Duodenal mucosa (tissue), 2 donors: ENCODE measurements around the gene TMEM255B.

Source experiments
- H3K27ac ChIP-seq: one replicate; pipeline ENCODE4 v1.7.0; 2013; ENCODE audit warnings: low read depth, low read length
- H3K27me3 ChIP-seq, 2 donors: one replicate each; pipeline ENCODE4 v1.7.0; 2013; ENCODE audit warnings: low read length in 2 of 2, control low read depth in 1 of 2; ENCODE audit not compliant: insufficient read depth in 2 of 2, control insufficient read depth in 1 of 2
- H3K36me3 ChIP-seq, 2 donors: one replicate each; pipeline ENCODE4 v1.7.0; 2013; ENCODE audit warnings: low read length in 2 of 2, control low read depth in 1 of 2; ENCODE audit not compliant: insufficient read depth in 2 of 2, control insufficient read depth in 1 of 2
- H3K4me1 ChIP-seq, 2 donors: one replicate each; pipeline ENCODE4 v1.7.0; 2013; ENCODE audit warnings: low read length in 2 of 2, control low read depth in 1 of 2; ENCODE audit not compliant: insufficient read depth in 2 of 2, control insufficient read depth in 1 of 2
- H3K4me3 ChIP-seq, 2 donors: one replicate each; pipeline ENCODE4 v1.7.0; 2013; ENCODE audit warnings: low read length in 2 of 2, low read depth in 1 of 2
- H3K9ac ChIP-seq, 2 donors: one replicate each; pipeline ENCODE4 v1.7.0; 2013; ENCODE audit warnings: low read length in 2 of 2, low read depth in 1 of 2
- H3K9me3 ChIP-seq, 2 donors: one replicate each; pipeline ENCODE4 v1.7.0; 2013; ENCODE audit warnings: low read length in 2 of 2, control low read depth in 1 of 2; ENCODE audit not compliant: control insufficient read depth in 1 of 2

The TMEM255B gene

GRCh38 chr13:113776231-113777125 is 17.5 kb downstream of the TMEM255B start:
- H3K27me3 ChIP-seq = peaks cover 4 to 14% of the 10 kb centered on the region in 2 donors
- H3K4me3 ChIP-seq = no peak overlapping the region
- no peaks in the 10 kb centered on the region for H3K36me3 ChIP-seq
- H3K27ac ChIP-seq = no peak overlapping the region
- no peaks in the 10 kb centered on the region for H3K4me1 ChIP-seq
- H3K9ac ChIP-seq = no peak overlapping the region
- no peaks in the 10 kb centered on the region for H3K9me3 ChIP-seq

- Histone ChIP-seq H3K9me3 (no peaks in the 10 kb centered on the region), H3K4me1 (no peaks in the 10 kb centered on the region), H3K27ac (no peak overlapping the region), H3K27me3 (peaks cover 4 to 14% of the 10 kb centered on the region in 2 donors), H3K4me3 (no peak overlapping the region), H3K36me3 (no peaks in the 10 kb centered on the region), H3K9ac (no peak overlapping the region)
Measured at GRCh38 chr13:113777311-113778260, 18.6 kb downstream of the TMEM255B start.

GRCh38 chr13:113781571-113781970 is 22.5 kb downstream of the TMEM255B start:
- Histone ChIP-seq H3K27ac (no peak overlapping the region), H3K9me3 (no peaks in the 10 kb centered on the region), H3K4me1 (no peaks in the 10 kb centered on the region), H3K27me3 (peaks cover 4 to 11% of the 10 kb centered on the region in 2 donors), H3K9ac (no peak overlapping the region), H3K4me3 (no peak overlapping the region), H3K36me3 (no peaks in the 10 kb centered on the region)

- peaks cover 0 to 7% of the 10 kb centered on the region in 2 donors for H3K27me3 ChIP-seq
- H3K36me3 ChIP-seq = no peaks in the 10 kb centered on the region
Measured at GRCh38 chr13:113782472-113782871, 23.4 kb downstream of the TMEM255B start.

GRCh38 chr13:113783200-113783881 is 24.3 kb downstream of the TMEM255B start:
- Histone ChIP-seq H3K4me1 (no peaks in the 10 kb centered on the region), H3K27ac (no peak overlapping the region), H3K27me3 (no peaks in the 10 kb centered on the region), H3K36me3 (no peaks in the 10 kb centered on the region), H3K9me3 (no peaks in the 10 kb centered on the region), H3K4me3 (no peak overlapping the region), H3K9ac (no peak overlapping the region)

More at GRCh38 chr13:113782472-113782871, 23.4 kb downstream of the TMEM255B start:
- no peaks in the 10 kb centered on the region for H3K9me3 ChIP-seq
- no peak overlapping the region for H3K4me3 ChIP-seq
- no peak overlapping the region for H3K9ac ChIP-seq
- H3K4me1 ChIP-seq = no peaks in the 10 kb centered on the region
- no peak overlapping the region for H3K27ac ChIP-seq

DNA sequence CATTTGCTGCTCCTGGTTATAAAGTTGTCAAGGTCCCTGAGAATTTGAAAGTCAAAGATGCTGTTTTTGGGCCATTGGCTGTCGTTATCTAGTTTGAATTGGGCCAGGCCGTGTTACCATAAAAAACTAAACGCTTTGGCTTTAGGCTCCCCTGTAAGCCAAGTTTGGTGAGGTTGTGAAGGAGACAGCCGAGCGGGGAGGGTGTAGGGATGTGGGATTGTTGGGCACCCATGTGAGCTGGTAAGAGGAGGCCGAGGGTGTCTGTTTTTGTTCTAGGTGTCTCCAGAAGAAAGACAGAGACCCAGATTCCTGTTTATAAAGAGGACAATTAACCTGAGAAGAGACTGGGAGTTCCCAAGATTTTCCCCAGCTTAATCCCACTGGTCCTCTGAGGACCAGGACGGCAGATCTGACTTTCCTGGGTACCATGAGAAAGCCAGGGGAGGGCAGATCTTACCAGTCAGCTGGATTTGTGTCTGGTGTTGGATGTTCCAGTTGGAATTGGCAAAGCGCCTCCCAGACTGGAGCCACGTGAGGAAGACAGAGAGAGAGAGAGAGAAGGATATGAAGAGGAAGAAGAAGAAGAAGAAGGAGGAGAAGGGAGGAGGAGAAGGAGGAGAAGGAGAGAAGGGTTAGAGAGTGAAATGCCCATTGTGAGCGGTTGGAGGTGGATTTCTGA is 25.1 kb downstream of the TMEM255B start:
- Histone ChIP-seq H3K9ac (no peak overlapping the region), H3K27ac (no peak overlapping the region), H3K4me1 (no peaks in the 10 kb centered on the region), H3K36me3 (no peaks in the 10 kb centered on the region), H3K27me3 (peaks cover 0 to 1% of the 10 kb centered on the region in 2 donors), H3K4me3 (no peak overlapping the region), H3K9me3 (no peaks in the 10 kb centered on the region)

DNA sequence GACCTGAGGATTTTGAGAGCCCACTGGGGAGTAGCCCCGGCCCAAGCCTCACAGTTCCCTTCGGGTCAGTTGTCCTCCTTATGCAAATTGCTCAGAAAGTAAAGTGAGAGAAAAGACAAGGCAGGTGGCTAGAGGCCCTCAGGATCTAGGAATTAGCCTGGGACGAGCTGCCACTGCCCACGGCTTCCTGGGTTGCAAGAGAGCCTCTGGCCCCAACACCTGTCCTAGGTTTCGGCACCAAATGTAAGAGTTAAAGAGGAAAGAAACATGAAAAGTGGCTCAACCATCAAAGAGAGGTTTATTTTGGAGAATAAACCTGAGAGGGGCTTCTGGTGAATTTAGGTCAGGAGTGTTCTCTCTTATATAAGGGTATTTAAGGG is 25.6 kb downstream of the TMEM255B start:
- Histone ChIP-seq H3K4me3 (no peak overlapping the region), H3K4me1 (no peaks in the 10 kb centered on the region), H3K9ac (no peak overlapping the region), H3K36me3 (no peaks in the 10 kb centered on the region), H3K27ac (no peak overlapping the region), H3K27me3 (peaks cover 0 to 2% of the 10 kb centered on the region in 2 donors), H3K9me3 (no peaks in the 10 kb centered on the region)

DNA sequence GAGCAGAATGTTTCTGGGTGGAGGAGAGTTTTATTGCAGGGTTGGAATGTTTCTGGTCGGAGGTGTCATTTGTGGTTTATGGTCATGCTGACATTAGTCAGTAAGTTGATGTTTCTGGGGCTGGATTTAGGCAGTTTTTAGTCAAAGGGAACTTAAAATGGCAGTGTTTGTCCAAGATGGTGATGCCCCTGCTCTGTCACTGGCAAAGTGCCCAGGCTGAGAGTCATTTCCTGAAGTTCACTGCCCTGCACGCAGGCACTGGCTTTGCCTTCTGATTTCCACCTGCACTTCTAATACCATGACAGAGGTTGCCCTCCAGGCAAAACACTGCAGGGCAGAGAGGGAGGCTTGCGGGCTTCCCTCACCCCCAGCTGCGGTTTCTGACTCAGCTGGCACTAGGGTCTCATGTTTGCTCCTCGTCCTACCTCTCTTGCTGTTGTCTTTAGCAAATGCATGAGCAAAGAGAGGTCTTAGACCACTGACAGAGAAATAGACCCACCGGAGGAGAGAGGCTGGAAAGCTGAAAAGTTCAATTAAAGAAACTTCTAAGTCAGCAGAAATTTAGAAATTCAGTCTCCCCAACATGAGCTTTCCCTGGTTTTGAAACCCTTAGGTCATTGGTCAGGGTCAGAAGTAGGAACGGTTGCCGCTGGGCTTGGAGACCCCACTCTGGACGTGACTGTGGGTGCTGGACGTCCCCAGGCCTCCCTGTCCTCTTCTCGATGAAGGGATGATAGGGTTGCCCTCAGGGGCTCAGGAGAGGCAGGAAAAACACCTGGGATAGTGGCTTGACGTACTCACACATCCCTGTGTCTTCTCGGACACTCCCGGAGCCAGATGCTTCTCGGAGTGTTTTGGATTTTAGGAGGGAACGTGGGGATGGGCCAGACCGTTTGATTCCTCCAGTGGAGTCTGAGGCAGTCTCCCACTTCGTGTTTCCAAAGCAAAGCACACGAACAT is 26.3 kb downstream of the TMEM255B start:
- H3K4me3 ChIP-seq = no peak overlapping the region

More for the DNA sequence above, 26.3 kb downstream of the TMEM255B start:
- H3K27me3 ChIP-seq = peaks cover 0 to 2% of the 10 kb centered on the region in 2 donors
- H3K4me1 ChIP-seq = no peaks in the 10 kb centered on the region
- H3K27ac ChIP-seq = no peak overlapping the region
- no peaks in the 10 kb centered on the region for H3K9me3 ChIP-seq
- H3K9ac ChIP-seq = no peak overlapping the region
- H3K36me3 ChIP-seq = no peaks in the 10 kb centered on the region
